OCI-LY1 (cell line): ENCODE results near the gene MOB3A.

ENCODE experiments used
- CTCF ChIP-seq: fragments of 200-600 bp; sonication (generic), shearing (Covaris generic); IDR thresholded peaks from 2 replicates; pipeline ENCODE4 v1.5.1; 2017; ENCODE audit warnings: mild to moderate bottlenecking, antibody characterized with exemption, low read length, moderate library complexity, mixed read lengths
- EZH2 ChIP-seq: fragments of 200-600 bp; sonication (generic), shearing (Covaris generic); IDR thresholded peaks from 2 replicates; pipeline ENCODE4 v1.8.0; 2017; ENCODE audit warnings: borderline replicate concordance, mixed run types, mild to moderate bottlenecking, antibody characterized with exemption, low read length, moderate library complexity, mixed read lengths

GRCh38 chr19:2054763-2055162 is 41.4 kb downstream of the MOB3A start:
- TF ChIP-seq CTCF, result no peak
- TF ChIP-seq EZH2, result no peak
